ENCODE data around the gene JADE2. TPM values are rescaled to one million over a fixed set of nuclear protein-coding genes. Genes with fewer than 3 reads are reported as not detected.

The JADE2 gene
- total RNA-seq, 1 donor from 2014 or later, result 25.2 TPM

DNA sequence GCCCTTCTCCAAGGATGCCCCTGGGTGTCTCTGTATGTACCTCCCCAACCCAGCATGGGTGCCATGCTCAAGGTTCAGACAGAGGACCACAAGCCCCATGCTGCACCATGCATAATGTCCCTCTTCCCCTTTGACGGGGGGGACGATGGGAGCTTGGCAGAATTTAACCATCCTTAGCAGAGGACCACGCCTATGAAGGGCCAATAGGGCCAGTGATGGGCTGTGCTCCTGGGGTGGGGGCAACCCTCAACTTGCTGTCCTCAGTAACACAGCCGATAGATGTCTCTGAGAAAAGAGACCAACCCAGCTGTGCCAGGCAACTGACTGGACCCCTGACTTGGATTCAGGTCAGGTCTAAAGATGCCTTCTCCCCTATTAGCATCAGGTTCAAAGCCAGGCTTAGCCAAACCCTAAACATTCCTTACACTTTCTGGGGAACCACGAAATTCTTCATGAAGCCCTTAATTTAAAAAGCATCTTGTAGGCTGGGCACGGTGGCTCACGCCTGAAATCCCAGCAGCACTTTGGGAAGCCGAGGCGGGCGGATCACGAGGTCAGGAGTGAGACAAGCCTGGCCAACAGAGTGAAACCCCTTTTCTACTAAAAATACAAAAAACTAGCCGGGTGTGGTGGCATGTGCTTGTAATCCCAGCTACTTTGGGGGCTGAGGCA lies 20.7 kb upstream of the JADE2 start:
- TF ChIP-seq CTCF (IDR thresholded peaks at IDR 0.05; ENCODE audit: unreplicated experiment), result no peak
- H3K9me3 Mint-ChIP-seq, result no peaks in the 10 kb centered on the region
- no peaks in the 10 kb centered on the region for H3K27me3 Mint-ChIP-seq (ENCODE audit: low read depth)
- no peak overlapping the region for H3K4me3 Mint-ChIP-seq
- no peaks in the 10 kb centered on the region for H3K36me3 Mint-ChIP-seq
- H3K27ac Mint-ChIP-seq, result no peak overlapping the region
- H3K4me1 Mint-ChIP-seq, result peaks cover 12% of the 10 kb centered on the region
- DNase-seq (ENCODE audit: low spot score in 2 of 2, unreplicated experiment in 2 of 2), result no peak

GRCh38 chr5:134506054-134507039 lies 19.1 kb upstream of the JADE2 start:
- Mint-ChIP-seq H3K9me3 (no peaks in the 10 kb centered on the region), H3K4me3 (no peak overlapping the region), H3K36me3 (no peaks in the 10 kb centered on the region), H3K27me3 (ENCODE audit: low read depth) (no peaks in the 10 kb centered on the region), H3K4me1 (peaks cover 24% of the 10 kb centered on the region), H3K27ac (no peak overlapping the region)
- TF ChIP-seq CTCF (IDR thresholded peaks at IDR 0.05; ENCODE audit: unreplicated experiment), result no peak
- no peak for DNase-seq (ENCODE audit: low spot score in 2 of 2, unreplicated experiment in 2 of 2)

DNA sequence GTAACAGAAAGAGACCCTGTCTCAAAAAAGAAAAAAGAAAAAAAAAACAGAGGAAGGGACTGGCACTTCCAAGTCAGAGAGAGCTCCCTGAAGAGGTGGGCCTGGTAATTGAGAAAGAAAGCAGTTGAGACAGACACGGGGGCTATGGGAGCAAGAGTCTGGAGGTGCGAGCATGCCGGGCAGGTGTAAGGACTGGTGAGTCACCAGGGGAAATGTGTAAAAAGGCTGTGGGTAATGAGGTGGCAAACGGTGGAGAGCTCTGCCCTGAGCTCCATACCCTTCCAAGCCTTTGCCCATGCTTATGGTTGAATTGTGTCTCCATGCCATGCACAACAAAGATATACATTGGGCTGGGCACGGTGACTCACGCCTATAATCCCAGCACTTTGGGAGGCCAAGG lies 18.0 kb upstream of the JADE2 start:
- TF ChIP-seq CTCF (IDR thresholded peaks at IDR 0.05; ENCODE audit: unreplicated experiment), result no peak
- H3K9me3 Mint-ChIP-seq, result no peaks in the 10 kb centered on the region
- no peaks in the 10 kb centered on the region for H3K27me3 Mint-ChIP-seq (ENCODE audit: low read depth)
- no peak overlapping the region for H3K27ac Mint-ChIP-seq
- DNase-seq (ENCODE audit: low spot score in 2 of 2, unreplicated experiment in 2 of 2), result no peak
- peaks cover 35% of the 10 kb centered on the region for H3K4me1 Mint-ChIP-seq
- H3K4me3 Mint-ChIP-seq, result no peak overlapping the region
- H3K36me3 Mint-ChIP-seq, result no peaks in the 10 kb centered on the region

DNA sequence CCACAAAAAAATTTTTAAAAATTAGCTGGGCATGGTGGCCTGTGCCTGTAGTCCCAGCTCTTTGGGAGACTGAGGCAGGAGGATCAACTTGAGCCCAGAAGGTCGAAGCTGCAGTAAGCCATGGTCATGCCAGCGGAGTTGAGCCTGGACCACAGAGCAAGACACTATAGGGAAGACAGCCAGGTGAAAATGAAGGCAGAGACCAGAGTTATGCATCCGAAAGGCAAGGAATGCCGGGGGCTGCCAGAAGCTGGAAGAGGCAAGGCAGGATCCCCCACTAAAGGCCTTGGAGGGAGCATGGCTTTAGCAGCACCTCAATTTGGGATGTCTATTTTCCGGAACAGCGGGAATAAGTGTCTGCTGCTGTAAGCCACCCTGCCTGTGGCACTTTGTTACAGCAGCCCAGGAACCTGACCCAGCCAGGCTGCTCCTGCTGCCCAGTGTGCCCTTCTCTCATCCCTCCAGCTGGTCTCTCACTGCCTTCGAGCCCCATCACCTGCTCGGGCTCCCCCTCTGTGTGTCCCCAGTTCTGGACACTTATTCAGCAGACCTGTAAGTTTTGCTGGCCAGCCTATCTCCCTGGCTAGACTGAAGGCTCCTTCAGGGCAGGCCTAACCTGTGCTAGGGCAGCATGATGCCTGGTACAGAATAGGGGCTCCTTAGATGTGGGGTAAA lies 16.8 kb upstream of the JADE2 start:
- H3K27ac Mint-ChIP-seq, result no peak overlapping the region
- peaks cover 38% of the 10 kb centered on the region for H3K4me1 Mint-ChIP-seq
- H3K9me3 Mint-ChIP-seq, result no peaks in the 10 kb centered on the region
- H3K27me3 Mint-ChIP-seq (ENCODE audit: low read depth), result no peaks in the 10 kb centered on the region
- H3K36me3 Mint-ChIP-seq, result no peaks in the 10 kb centered on the region
- H3K4me3 Mint-ChIP-seq, result no peak overlapping the region
- no peak for TF ChIP-seq CTCF (IDR thresholded peaks at IDR 0.05; ENCODE audit: unreplicated experiment)
- DNase-seq (ENCODE audit: low spot score in 2 of 2, unreplicated experiment in 2 of 2), result no peak

GRCh38 chr5:134509308-134510040 lies 16.0 kb upstream of the JADE2 start:
- H3K27ac Mint-ChIP-seq, result peak overlapping the region; percentile 36
- H3K4me3 Mint-ChIP-seq, result no peak overlapping the region
- H3K27me3 Mint-ChIP-seq (ENCODE audit: low read depth), result no peaks in the 10 kb centered on the region
- no peaks in the 10 kb centered on the region for H3K9me3 Mint-ChIP-seq
- DNase-seq (ENCODE audit: low spot score in 2 of 2, unreplicated experiment in 2 of 2), result no peak
- H3K36me3 Mint-ChIP-seq, result no peaks in the 10 kb centered on the region
- peaks cover 38% of the 10 kb centered on the region for H3K4me1 Mint-ChIP-seq
- TF ChIP-seq CTCF (IDR thresholded peaks at IDR 0.05; ENCODE audit: unreplicated experiment), result no peak
